Germinal center (tissue), 1 donor: Measurements from ENCODE around the gene MAGI1.
"Not testable (repeated sequence)": the region's sequence is repeated elsewhere in the genome, so short reads cannot be mapped to it uniquely, and the experiment has no call there.

ENCODE experiments used
- DNase-seq: peaks from one replicate; pipeline ENCODE4 v3.0.0; 2012; ENCODE audit warnings: mixed read lengths, low spot score

The MAGI1 gene

GRCh38 chr3:66038726-66039589 lies at the start of gene MAGI1:
TSS of gene MAGI1 (minus strand) at chr3:66038918. CDS start at chr3:66038308, 610 bp downstream.
- peak; percentile 52 for DNase-seq

GRCh38 chr3:66083784-66084213 lies 45.1 kb upstream of the MAGI1 start:
- DNase-seq, result no peak

- no peak for DNase-seq
Observed at GRCh38 chr3:66083096-66083678, 44.5 kb upstream of the MAGI1 start.

DNA sequence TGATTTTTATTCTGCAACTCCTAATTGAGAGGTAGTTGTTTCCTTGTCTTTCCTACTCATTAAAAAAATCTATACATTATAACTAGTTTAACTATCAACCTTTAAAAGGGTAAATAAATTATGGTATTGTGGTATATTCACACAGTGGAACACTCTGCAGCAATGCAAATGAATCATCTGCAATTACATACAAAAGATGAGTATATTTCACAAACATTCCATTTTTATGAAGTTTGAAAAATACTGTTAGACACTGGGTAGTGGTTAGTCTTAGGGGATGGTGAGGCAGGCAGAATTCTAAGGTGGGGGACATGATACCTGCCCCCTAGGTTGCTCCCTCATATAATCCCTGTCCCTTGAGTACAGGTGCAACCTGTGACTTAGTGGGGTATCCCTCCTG lies 44.0 kb upstream of the MAGI1 start:
- no peak for DNase-seq

DNA sequence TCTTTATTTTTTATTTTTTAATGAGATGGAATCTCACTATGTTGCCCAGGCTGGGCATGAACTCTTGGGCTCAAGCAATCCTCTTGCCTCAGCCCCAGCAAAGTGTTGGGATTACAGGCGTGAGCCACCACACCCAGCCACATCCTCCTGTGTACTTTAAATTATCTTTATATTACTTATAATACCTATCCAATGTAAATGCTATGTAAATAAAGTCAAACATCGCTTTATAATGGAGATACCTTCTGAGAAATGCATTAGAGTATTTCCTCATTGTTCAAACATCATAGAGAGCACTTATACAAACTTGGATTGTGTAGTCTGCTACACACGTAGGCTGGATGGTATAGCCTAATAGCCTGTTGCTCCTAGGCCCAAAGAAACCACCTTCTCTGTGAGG lies 41.4 kb upstream of the MAGI1 start:
- no peak for DNase-seq

GRCh38 chr3:66077973-66078372 lies 39.3 kb upstream of the MAGI1 start:
- no peak for DNase-seq

- DNase-seq, result no peak
Observed at GRCh38 chr3:66076861-66077470, 38.2 kb upstream of the MAGI1 start.

- DNase-seq, result no peak
Observed at GRCh38 chr3:66075281-66075680, 36.6 kb upstream of the MAGI1 start.

GRCh38 chr3:66073464-66074141 lies 34.9 kb upstream of the MAGI1 start:
- DNase-seq, result no peak

GRCh38 chr3:66068255-66068654 lies 29.5 kb upstream of the MAGI1 start:
- no peak for DNase-seq

DNA sequence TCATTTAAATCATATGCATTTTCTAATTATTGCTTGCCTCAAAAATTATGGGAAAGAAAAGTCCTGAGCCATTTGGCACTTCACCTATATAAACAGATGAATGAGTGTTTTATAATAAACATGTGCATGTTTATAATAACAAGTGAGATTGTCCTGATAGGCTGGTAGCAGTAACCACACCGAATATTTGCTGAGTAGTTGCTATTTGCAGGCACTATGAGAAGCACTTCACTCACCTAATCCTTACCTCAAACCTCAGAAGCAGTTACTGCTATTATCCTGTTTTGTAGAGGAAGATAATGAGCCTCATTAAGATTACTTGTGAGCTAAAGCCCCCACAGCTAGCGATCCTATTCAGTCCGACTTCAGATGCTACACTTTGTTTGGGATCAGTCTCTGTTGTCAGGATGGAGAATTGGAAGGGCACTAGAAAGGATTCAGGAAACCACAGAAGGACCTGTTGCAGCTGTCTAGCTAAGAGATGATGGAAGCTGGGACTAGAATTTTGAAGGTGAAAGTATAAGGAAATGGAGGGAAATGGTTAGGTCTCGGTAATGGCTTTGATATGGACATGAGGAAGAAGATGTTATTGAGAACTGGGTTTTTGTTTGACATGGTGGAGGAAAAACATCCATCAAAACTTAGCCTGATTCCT lies 28.4 kb upstream of the MAGI1 start:
- no peak for DNase-seq

DNA sequence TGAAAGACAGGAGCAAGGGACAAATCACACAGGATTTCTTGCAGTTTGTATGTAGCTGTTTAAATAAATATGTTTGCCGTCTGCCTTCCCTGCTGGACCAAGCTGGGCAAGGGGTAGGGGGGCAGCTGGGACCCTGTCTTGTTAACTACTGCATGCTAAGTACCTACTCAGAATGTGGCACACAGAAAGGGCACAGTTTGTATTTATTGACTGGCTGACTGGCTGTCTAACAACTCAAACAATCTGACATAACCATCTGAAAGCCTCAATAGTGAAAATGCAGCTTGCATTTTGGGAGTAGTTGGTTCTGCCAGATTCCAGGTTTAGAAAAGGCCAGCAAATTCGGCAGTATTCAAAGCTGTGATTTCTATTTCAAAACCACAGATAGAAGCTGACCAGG lies 16.6 kb upstream of the MAGI1 start:
- DNase-seq, result no peak

DNA sequence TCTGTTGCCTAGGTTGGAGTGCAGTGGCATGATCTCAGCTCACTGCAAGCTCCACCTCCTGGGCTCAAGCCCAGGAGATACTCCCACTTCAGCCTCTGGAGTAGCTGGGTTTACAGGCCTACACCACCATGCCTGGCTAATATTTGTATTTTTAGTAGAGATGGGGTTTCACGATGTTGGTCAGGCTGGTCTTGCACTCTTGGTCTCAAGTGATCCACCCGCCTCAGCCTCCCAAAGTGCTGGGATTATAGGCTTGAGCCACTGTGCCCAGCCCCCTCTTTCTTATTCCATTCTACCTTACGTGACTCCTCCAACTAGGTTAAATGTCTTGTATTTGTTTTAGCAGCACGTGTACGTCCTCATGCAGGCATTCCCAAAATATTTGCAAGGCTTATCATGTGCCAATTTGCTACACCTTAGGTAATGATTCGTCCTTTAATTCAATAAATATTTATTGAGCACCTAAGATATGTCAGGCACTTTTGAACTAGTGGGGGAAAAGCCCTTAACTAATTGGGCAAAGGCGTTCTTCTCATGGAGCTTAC lies 14.9 kb upstream of the MAGI1 start:
- DNase-seq, result no peak

GRCh38 chr3:66052721-66053549 lies 14.2 kb upstream of the MAGI1 start:
- DNase-seq, result no peak

GRCh38 chr3:66050821-66051220 lies 12.1 kb upstream of the MAGI1 start:
- DNase-seq, result no peak

- no peak for DNase-seq
Observed at GRCh38 chr3:66048051-66048395, 9.3 kb upstream of the MAGI1 start.

GRCh38 chr3:66047311-66048050 lies 8.8 kb upstream of the MAGI1 start:
- no peak for DNase-seq

GRCh38 chr3:66046321-66046720 lies 7.6 kb upstream of the MAGI1 start:
- not testable (repeated sequence) for DNase-seq

GRCh38 chr3:66041828-66042227 lies 3.1 kb upstream of the MAGI1 start:
- DNase-seq, result no peak

DNA sequence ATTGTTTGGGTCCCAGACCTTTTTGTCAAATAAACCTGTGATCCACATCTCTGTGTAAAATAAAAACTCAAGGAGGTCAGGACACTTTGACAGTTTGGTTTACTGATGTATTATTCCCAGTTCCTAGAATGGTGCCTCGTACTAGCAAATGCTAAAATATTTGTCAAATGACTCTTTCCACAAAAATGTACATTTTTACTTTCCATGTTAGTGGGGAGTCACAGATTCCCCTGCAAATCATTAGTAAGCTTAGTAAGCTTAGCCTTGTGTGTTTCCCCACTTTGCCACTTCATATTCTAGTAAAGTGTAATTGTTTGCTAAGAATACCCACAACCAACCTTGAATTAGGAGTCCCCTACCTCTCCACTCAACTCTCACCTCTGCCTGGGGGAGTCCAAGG lies 2.4 kb upstream of the MAGI1 start:
- no peak for DNase-seq

GRCh38 chr3:66039590-66039887 lies 821 bp upstream of the MAGI1 start:
- DNase-seq, result no peak
